ENCODE results near the gene MARK1. TPM values are rescaled to one million over a fixed set of nuclear protein-coding genes. Genes with fewer than 3 reads are reported as not detected.

Gene MARK1
- total and polyA plus RNA-seq, 4 donors: 1.3 to 6.5 (median 3.1) TPM

- no peak overlapping the region for H3K9ac ChIP-seq (ENCODE audit: insufficient read depth in 1 of 2, low read length in 2 of 2)
- peaks cover 0 to 6% (median 0%) of the 10 kb centered on the region in 5 donors for H3K4me1 ChIP-seq (ENCODE audit: control insufficient read depth in 5 of 5, insufficient read depth in 5 of 5, low read length in 5 of 5)
- no peak overlapping the region for H3K4me3 ChIP-seq
- DNase-seq: no peak
- no peaks in the 10 kb centered on the region for H3K9me3 ChIP-seq (ENCODE audit: control insufficient read depth in 4 of 4, insufficient read depth in 3 of 4, low read length in 3 of 4)
- peaks cover 0 to 4% (median 0%) of the 10 kb centered on the region in 3 donors for H3K27me3 ChIP-seq (ENCODE audit: control insufficient read depth in 3 of 3, insufficient read depth in 3 of 3, low read length in 2 of 3)
- H3K27ac ChIP-seq (ENCODE audit: low read depth in 1 of 2, low read length in 1 of 2): no peak overlapping the region
- H3K36me3 ChIP-seq (ENCODE audit: control insufficient read depth in 4 of 4, insufficient read depth in 4 of 4, low read length in 4 of 4): peaks cover 0 to 2% (median 0%) of the 10 kb centered on the region in 4 donors
- ATAC-seq (ENCODE audit: insufficient read depth, low FRiP score): no peak
- no peak for TF ChIP-seq CTCF (IDR thresholded peaks at IDR 0.05; ENCODE audit: control extremely low read depth, extremely low read depth)
- 28 to 35% methylated on average over 4 of the region's 4 CpGs for WGBS, 2 donors
Observed at GRCh38 chr1:220684890-220685289, 157.0 kb downstream of the MARK1 start.

GRCh38 chr1:220685879-220686278 is 157.9 kb downstream of the MARK1 start:
- no peak overlapping the region for H3K9ac ChIP-seq (ENCODE audit: insufficient read depth in 1 of 2, low read length in 2 of 2)
- H3K4me1 ChIP-seq (ENCODE audit: control insufficient read depth in 5 of 5, insufficient read depth in 5 of 5, low read length in 5 of 5): peaks cover 0 to 11% (median 0%) of the 10 kb centered on the region in 5 donors
- H3K27ac ChIP-seq (ENCODE audit: low read depth in 1 of 2, low read length in 1 of 2): no peak overlapping the region
- H3K27me3 ChIP-seq (ENCODE audit: control insufficient read depth in 3 of 3, insufficient read depth in 3 of 3, low read length in 2 of 3): peaks cover 0 to 4% (median 0%) of the 10 kb centered on the region in 3 donors
- H3K36me3 ChIP-seq (ENCODE audit: control insufficient read depth in 4 of 4, insufficient read depth in 4 of 4, low read length in 4 of 4): peaks cover 0 to 2% (median 0%) of the 10 kb centered on the region in 4 donors
- no peak for DNase-seq
- no peak overlapping the region for H3K4me3 ChIP-seq
- WGBS, 2 donors: 92 to 96% methylated on average over 3 of the region's 3 CpGs
- no peaks in the 10 kb centered on the region for H3K9me3 ChIP-seq (ENCODE audit: control insufficient read depth in 4 of 4, insufficient read depth in 3 of 4, low read length in 3 of 4)
- no peak for ATAC-seq (ENCODE audit: insufficient read depth, low FRiP score)
- no peak for TF ChIP-seq CTCF (IDR thresholded peaks at IDR 0.05; ENCODE audit: control extremely low read depth, extremely low read depth)

- no peak for TF ChIP-seq CTCF (IDR thresholded peaks at IDR 0.05; ENCODE audit: control extremely low read depth, extremely low read depth)
- no peak for ATAC-seq (ENCODE audit: insufficient read depth, low FRiP score)
- 77 to 89% methylated on average over 5 of the region's 5 CpGs for WGBS, 2 donors
Observed at GRCh38 chr1:220687809-220688208, 159.9 kb downstream of the MARK1 start.

GRCh38 chr1:220689666-220690065 is 161.7 kb downstream of the MARK1 start:
- Histone ChIP-seq H3K9me3 (ENCODE audit: control insufficient read depth in 4 of 4, insufficient read depth in 3 of 4, low read length in 3 of 4) (no peaks in the 10 kb centered on the region), H3K36me3 (ENCODE audit: control insufficient read depth in 4 of 4, insufficient read depth in 4 of 4, low read length in 4 of 4) (no peaks in the 10 kb centered on the region), H3K9ac (ENCODE audit: insufficient read depth in 1 of 2, low read length in 2 of 2) (peak overlapping the region in 1 of 2 donors; percentile 51), H3K4me3 (no peak overlapping the region), H3K27ac (ENCODE audit: low read depth in 1 of 2, low read length in 1 of 2) (no peak overlapping the region), H3K27me3 (ENCODE audit: control insufficient read depth in 3 of 3, insufficient read depth in 3 of 3, low read length in 2 of 3) (peaks cover 0 to 15% (median 0%) of the 10 kb centered on the region in 3 donors), H3K4me1 (ENCODE audit: control insufficient read depth in 5 of 5, insufficient read depth in 5 of 5, low read length in 5 of 5) (peaks cover 0 to 11% (median 0%) of the 10 kb centered on the region in 5 donors)
- no peak for TF ChIP-seq CTCF (IDR thresholded peaks at IDR 0.05; ENCODE audit: control extremely low read depth, extremely low read depth)
- DNase-seq (no peak), ATAC-seq (ENCODE audit: insufficient read depth, low FRiP score) (no peak)
- 34% methylated on average over 14 of the region's 14 CpGs for WGBS, 2 donors

More at GRCh38 chr1:220687809-220688208, 159.9 kb downstream of the MARK1 start:
- Histone ChIP-seq H3K4me3 (no peak overlapping the region), H3K27ac (ENCODE audit: low read depth in 1 of 2, low read length in 1 of 2) (no peak overlapping the region), H3K9ac (ENCODE audit: insufficient read depth in 1 of 2, low read length in 2 of 2) (no peak overlapping the region), H3K4me1 (ENCODE audit: control insufficient read depth in 5 of 5, insufficient read depth in 5 of 5, low read length in 5 of 5) (peaks cover 0 to 11% (median 0%) of the 10 kb centered on the region in 5 donors), H3K9me3 (ENCODE audit: control insufficient read depth in 4 of 4, insufficient read depth in 3 of 4, low read length in 3 of 4) (no peaks in the 10 kb centered on the region), H3K27me3 (ENCODE audit: control insufficient read depth in 3 of 3, insufficient read depth in 3 of 3, low read length in 2 of 3) (peaks cover 0 to 15% (median 0%) of the 10 kb centered on the region in 3 donors), H3K36me3 (ENCODE audit: control insufficient read depth in 4 of 4, insufficient read depth in 4 of 4, low read length in 4 of 4) (no peaks in the 10 kb centered on the region)
- DNase-seq: no peak

Data from lung (tissue), 12 donors.